Stimulated activated CD4-positive, alpha-beta T cell treated with anti-CD3 and anti-CD28 coated beads, Interleukin-4, amount 100 ng/mL, for 1 hour (primary cell): ENCODE measurements around the gene IREB2.
"Not testable (repeated sequence)": the region's sequence is repeated elsewhere in the genome, so short reads cannot be mapped to it uniquely, and the experiment has no call there.

ENCODE experiments used
- DNase-seq: peaks from one replicate; pipeline ENCODE4 v3.0.0-alpha.2; 2020

IREB2 gene

DNA sequence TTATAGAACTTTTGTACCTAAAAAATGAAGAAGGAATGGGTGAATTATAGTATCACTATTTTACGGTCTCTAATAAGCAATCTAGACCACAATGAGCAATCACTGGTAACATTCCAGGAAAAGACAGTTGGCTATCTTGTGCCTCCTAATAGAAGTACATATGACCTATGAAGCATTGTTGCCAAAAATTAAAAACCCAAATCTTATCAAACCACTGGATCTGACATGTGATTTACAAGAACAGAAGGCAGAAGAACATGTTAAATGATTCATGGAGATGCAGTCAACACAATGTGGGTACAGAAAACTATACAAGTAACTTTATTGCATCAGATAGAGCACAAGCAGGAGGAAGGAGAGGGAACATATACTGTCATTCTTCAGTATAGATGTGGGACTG is 54.9 kb downstream of the IREB2 start:
- no peak for DNase-seq

DNA sequence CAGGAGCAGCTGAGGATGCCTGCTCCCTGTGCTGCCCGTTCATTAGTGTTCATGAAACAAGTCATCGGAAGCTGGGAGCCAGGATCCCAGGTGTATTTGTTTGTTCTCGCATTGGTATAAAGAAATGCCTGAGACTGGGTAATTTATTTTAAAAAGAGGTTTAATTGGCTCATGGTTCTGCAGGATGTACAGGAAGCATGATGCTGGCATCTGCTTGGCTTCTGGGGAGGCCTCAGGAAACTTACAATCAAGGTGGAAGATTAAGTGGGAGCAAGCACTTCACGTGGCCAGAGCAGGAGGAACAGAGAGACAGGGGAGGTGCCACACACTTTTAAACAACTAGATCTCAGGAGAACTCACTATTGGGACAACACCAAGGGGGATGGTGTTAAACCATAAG is 63.8 kb downstream of the IREB2 start:
- no peak for DNase-seq

DNA sequence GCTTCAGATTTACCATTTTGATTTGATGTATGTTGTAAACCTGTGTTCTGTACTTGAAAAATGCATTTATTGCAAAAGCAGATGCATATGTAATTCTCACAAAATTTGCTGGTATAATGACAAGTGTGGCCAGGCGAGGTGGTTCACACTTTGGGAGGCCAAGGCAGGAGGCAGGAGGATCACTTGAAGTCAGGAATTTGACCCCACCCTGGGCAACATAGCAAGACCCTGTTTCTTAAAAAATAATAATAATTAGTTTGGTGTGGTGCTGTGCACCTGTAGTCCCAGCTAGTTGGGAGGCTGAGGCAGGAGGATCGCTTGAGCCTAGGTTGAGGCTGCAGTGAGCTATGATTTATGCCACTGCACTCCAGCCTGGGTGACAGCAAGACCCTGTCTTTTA is 64.6 kb downstream of the IREB2 start:
- no peak for DNase-seq

GRCh38 chr15:78506971-78507830 is 69.2 kb downstream of the IREB2 start, which contains the start of gene HYKK:
Gene HYKK (plus strand): TSS chr15:78507577. CDS start chr15:78513089, 5,512 bp downstream.
- peak; percentile 75 for DNase-seq

DNA sequence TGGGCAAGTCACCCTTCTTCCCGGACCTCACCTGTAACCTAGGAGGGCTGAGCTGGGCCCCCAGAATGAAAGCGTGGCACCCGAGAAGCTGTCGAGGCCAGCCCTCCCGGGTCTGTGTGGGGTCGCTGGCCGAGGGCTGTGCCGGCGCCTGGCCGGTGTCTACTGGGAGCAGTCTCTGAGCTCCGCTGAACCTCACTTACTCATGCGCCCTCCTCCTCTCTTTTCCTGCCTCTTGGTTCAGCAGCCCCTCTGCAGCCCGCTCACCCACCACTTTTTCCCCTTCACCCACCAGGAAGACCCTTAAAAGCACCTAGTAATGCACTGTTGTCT is 69.8 kb downstream of the IREB2 start:
- DNase-seq = no peak

DNA sequence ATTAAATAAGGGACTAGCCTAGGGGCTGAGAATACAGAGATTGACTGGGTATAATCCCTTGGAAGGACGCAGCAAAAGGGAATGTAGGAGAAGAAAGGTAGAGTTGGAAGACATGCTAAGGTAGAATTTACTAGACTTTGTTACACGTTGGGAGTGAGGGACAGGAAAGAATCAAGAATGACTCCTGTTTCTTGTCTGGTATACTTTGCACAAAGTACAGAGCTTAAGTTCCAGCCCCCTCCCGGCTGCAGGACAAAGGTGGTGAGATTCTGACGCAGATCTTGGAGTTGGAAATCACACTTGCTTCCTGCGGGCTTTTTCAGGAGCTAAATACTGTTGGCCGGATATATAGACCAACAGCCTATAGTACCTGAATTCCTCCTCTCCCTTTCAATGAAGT is 70.3 kb downstream of the IREB2 start:
- DNase-seq = no peak

- DNase-seq = no peak
Observed at GRCh38 chr15:78509726-78510312, 71.8 kb downstream of the IREB2 start.

DNA sequence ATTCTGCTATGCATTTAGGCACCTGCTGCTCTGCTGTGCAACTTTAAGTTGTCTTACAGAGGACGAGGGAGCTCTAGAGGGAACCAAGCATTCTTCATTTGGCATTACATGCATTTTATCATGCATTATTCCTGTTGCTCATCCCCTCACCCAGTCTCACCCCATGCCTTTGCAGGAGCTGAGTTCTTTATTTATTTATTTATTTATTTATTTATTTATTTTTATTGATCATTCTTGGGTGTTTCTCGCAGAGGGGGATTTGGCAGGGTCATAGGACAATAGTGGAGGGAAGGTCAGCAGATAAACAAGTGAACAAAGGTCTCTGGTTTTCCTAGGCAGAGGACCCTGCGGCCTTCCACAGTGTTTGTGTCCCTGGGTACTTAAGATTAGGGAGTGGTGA is 82.0 kb downstream of the IREB2 start:
- not testable (repeated sequence) for DNase-seq

DNA sequence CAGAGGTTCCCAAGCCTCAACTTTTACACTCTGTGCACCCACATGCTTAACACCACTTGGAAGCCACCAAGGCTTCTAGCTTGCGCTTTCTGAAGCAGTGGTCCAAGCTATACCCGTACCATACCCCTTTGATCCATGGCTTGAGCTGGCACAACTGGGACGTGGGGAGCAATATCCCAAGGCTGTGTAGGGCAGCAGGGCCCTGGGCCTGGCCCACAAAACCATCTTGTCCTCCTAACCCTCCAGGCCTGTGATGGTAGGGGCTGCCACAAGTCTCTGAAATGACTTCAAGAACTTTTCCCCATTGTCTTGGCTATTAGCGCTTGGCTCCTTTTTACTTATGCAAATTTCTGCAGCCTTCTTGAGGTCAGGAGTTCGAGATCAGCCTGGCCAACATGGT is 86.2 kb downstream of the IREB2 start:
- DNase-seq = no peak

DNA sequence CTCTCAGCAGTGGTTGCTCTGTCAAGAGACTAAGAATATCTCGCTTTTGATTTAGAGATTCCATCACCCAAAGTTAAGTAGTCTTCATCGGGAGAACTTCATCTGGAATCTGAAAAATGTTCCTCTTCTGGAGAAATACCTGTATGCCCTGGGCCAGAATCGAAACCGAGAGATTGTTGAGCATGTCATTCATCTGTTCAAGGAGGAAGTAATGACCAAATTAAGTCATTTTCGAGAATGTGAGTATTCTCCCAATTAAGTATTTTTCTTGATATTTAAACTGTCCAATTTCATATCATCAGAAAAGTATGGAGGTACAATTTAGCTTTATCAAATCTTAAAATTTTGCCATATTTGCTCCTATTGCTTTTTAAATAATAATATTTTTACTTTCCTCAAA is 89.3 kb downstream of the IREB2 start:
- DNase-seq = no peak

DNA sequence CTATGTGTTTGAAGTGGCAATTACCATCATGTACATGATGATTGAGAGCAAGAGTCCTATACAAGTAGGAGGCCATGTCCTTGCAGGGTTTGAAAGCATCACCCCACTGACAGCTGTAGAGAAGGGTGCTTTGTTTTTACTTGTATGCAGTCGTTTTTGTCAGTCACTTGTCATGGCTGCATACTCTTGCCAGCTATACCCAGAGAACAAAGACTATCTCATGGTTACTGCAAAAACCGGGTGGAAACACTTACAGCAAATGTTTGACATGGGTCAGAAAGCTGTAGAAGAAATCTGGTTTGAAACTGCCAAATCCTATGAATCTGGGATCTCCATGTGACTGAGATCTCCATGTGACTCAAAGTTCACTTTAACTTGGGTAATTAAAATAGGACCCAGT is 95.3 kb downstream of the IREB2 start:
- no peak for DNase-seq

- DNase-seq = no peak
Observed at GRCh38 chr15:78536134-78536533, 98.1 kb downstream of the IREB2 start.

- DNase-seq = no peak
Observed at GRCh38 chr15:78537266-78537905, 99.4 kb downstream of the IREB2 start.

DNA sequence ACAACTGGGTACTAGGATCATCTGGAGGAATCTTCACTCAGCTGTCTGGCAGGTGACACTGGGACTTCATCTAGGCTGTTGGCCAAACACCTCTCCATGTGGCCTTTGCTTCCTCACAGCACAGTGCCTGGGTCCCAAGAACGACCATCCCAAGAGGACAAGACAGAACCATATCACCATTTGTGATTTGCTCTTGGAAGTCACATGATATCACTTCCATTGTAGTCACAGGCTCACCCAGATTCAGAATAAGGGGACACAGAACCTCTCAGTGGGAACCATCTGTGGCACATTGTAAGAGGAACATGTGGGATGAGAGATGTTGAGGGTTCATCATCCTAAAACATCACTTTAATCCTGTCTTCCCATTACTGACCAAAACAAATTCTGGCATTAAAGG is 100.3 kb downstream of the IREB2 start:
- no peak for DNase-seq

- peak; percentile 6 for DNase-seq
Observed at GRCh38 chr15:78539464-78540140, 101.6 kb downstream of the IREB2 start.

DNA sequence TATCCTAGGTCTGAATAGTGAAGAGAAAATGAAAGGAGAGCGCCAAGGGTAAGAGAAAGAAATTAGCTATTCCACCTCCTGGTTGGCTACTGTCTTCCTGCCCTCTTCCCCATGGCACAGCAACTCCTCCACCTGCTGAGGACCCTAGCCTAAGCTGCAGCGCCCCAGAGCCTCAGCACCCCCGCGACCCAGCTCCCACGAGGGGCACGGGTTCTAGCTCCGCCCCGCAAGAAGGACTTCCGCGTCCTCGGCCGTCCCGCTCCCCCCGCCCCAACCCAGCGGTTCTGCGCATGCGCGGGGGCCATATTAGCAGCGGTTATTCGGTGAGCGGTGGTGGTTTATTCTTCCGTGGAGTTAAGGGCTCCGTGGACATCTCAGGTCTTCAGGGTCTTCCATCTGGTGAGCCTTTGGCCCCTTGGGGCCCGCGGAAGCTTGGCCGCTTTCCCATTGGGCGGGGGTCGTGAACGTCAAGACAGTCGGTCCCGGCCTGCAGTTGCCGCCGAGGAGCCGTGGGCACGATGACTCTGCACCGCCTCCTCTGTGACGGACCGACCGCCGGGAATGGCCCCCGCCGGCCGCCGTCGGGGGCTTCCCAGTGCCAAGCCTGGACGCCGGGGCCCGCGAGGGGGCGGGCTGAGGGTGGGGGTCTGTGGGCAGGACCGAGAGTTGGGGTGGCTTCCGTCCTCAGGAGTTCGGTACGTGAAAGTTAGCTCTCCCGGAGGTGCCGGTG is 102.3 kb downstream of the IREB2 start, which contains the start of gene PSMA4:
Gene PSMA4 (plus strand): TSS at position 304 of the 730 bp plus-strand sequence. CDS start 1,484 bp downstream, outside the sequence.
- DNase-seq = peak; percentile 96

GRCh38 chr15:78540871-78541743 is 103.1 kb downstream of the IREB2 start:
- peak; percentile 4 for DNase-seq

- DNase-seq = no peak
Observed at GRCh38 chr15:78541744-78542034, 103.7 kb downstream of the IREB2 start.

- DNase-seq = no peak
Observed at GRCh38 chr15:78542647-78543046, 104.6 kb downstream of the IREB2 start.

DNA sequence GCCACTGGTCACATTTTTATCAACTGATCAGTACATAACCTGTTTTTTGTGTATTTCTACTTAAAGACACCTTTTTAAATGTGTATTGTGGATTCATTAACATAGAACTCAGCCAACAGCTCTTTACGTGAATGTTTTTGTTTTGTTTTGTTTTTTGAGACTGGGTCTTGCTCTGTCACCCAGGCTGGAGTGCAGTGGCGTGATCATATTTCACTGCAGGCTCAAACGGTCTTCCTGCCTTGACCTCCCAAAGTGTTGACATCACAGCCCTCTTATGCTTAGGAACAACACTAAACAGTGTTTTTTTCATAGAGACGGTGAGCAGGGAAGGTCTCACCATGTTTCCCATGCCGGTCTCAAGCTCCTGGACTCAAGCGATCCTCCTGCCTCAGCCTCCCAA is 112.2 kb downstream of the IREB2 start:
- no peak for DNase-seq

DNA sequence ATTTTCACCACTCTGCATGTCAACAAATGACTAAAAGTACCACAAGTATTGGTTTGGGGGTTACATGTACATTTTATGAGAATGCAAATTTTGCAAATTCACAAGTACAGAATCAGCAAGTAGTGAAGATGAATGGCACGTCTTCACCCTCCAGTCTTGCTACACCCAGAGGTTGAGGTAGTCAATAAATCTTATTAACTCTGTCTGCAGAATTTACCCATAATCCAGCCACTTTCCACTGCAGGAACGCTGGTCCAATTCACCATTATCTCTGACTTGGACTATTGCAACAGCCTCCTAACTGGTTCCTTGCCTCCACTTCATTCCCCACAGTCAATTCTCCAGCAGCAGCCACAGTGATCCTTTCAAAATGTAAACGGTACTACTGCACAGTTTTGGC is 112.8 kb downstream of the IREB2 start:
- no peak for DNase-seq
